ENCODE data around the gene GRID1. TPM values are rescaled to one million over a fixed set of nuclear protein-coding genes. Genes with fewer than 3 reads are reported as not detected.

GRID1 gene
- total and polyA plus RNA-seq, 10 of the 15 experiments (the other 5 are each of a cell fraction or from before 2014, with no cell fraction given): 0.04 to 0.62 (median 0.08) TPM; not detected in 5

DNA sequence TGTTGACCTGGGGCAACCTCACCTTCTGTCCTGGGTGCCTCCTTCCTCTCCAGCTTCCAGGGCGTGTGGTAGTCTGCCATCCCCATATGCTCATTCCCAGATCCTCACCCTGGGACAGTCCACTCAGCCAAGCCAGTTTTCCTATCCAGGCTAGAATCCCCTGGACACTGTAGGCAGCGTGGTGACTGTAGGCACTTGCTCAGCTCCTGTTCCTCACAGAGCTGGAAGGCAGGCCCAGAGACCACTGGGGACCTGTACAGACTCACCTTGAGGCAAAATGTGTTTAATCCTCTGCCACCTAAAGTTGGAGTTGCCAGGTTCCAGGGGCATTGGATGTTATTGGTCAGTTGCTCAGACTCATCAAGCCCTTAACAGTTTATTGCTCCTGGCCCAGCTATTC is 2.4 kb upstream of the GRID1 start:
- Histone ChIP-seq H3K4me2 (ENCODE audit: control insufficient read depth, insufficient read depth) (no peak overlapping the region), H3K27ac (ENCODE audit: control insufficient read depth, insufficient read depth) (no peak overlapping the region), H3K9me3 (replicated peaks; ENCODE audit: control insufficient read depth, insufficient read depth, low read length) (no peaks in the 10 kb centered on the region), H3K36me3 (ENCODE audit: control insufficient read depth in 2 of 2, insufficient read depth in 2 of 2, low read length in 1 of 2) (no peaks in the 10 kb centered on the region; a peak in 1 of 4 replicates), H3K9ac (ENCODE audit: control insufficient read depth, insufficient read depth, low read length) (no peak overlapping the region), H3K79me2 (ENCODE audit: control insufficient read depth, insufficient read depth, low read length) (no peaks in the 10 kb centered on the region), H4K20me1 (ENCODE audit: control insufficient read depth, insufficient read depth) (peaks cover 7% of the 10 kb centered on the region; the same call in 1 of the 2 replicates), H3K4me3 (no peak overlapping the region), H2AFZ (ENCODE audit: control insufficient read depth, low read depth, low read length) (no peak overlapping the region), H3K27me3 (replicated peaks in 1 of 2; ENCODE audit: control insufficient read depth in 2 of 2, insufficient read depth in 2 of 2, low read length in 1 of 2) (peaks cover 20 to 21% of the 10 kb centered on the region in 2 experiments), H3K4me1 (ENCODE audit: control insufficient read depth, insufficient read depth, low read length) (no peaks in the 10 kb centered on the region; the same call in 1 of the 2 replicates)
- ChIA-PET SMC1A (ENCODE audit: uncharacterized antibody, unreplicated experiment) (no interaction called here), POLR2A (no interaction called here), RAD21 (ENCODE audit: unreplicated experiment) (no interaction called here), CTCF (interaction anchor here (2.2 kb wide), 1 partner anchor 9 kb away, joined by 4 read pairs; no protein-coding TSS in a partner anchor)
- DNase-seq (ENCODE audit: low read depth, low spot score): no peak
- WGBS (ENCODE audit: insufficient coverage, insufficient replicate concordance, low lambda C conversion rate, missing lambda C conversion rate): 0% methylated on average over 2 of the region's 2 CpGs
- TF ChIP-seq, protein P1, sequence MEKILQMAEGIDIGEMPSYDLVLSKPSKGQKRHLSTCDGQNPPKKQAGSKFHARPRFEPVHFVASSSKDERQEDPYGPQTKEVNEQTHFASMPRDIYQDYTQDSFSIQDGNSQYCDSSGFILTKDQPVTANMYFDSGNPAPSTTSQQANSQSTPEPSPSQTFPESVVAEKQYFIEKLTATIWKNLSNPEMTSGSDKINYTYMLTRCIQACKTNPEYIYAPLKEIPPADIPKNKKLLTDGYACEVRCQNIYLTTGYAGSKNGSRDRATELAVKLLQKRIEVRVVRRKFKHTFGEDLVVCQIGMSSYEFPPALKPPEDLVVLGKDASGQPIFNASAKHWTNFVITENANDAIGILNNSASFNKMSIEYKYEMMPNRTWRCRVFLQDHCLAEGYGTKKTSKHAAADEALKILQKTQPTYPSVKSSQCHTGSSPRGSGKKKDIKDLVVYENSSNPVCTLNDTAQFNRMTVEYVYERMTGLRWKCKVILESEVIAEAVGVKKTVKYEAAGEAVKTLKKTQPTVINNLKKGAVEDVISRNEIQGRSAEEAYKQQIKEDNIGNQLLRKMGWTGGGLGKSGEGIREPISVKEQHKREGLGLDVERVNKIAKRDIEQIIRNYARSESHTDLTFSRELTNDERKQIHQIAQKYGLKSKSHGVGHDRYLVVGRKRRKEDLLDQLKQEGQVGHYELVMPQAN (conservative IDR thresholded peaks at IDR 0.05): no peak
- no peak for TF ChIP-seq FOXK2 (IDR thresholded peaks at IDR 0.05)
- no peak for TF ChIP-seq NFYB (IDR thresholded peaks at IDR 0.05; ENCODE audit: insufficient read depth, low read depth, low read length)
- no peak for TF ChIP-seq CBX3 (IDR thresholded peaks at IDR 0.05; ENCODE audit: borderline replicate concordance, low read depth)
- no peak for FAIRE-seq
- in situ Hi-C loops (cut with MboI) (no loop called here), intact Hi-C loops (cut with micrococcal nuclease; ENCODE audit: unreplicated experiment) (no loop called here)
- no peak for ATAC-seq
- BruUV-seq (replicated peaks): no TSS peak

DNA sequence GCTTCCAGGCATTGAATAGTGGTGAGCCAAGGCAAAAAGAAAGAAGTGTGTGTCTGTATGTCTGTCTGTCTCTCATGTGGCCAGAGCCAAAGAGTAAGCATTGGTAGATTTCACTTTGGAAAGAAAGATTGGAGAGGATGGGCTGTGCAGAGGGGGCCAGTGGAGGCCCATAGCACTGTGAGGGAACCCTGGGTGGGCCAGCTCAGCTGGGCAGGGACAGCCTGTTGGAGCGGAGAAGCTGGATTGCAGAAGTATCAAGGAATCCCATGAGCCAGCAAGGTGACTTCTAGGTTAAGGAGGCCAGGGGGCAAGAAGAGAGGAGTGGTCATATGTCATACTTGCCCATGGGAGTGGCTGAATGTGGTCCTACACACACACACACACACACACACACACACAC is 1.5 kb upstream of the GRID1 start:
- in situ Hi-C loops (cut with MboI): no loop called here
- WGBS (ENCODE audit: insufficient coverage, insufficient replicate concordance, low lambda C conversion rate, missing lambda C conversion rate): 45% methylated on average over 1 of the region's 1 CpG
- no peaks in the 10 kb centered on the region for H3K9me3 ChIP-seq (replicated peaks; ENCODE audit: control insufficient read depth, insufficient read depth, low read length)
- TF ChIP-seq, protein P2, sequence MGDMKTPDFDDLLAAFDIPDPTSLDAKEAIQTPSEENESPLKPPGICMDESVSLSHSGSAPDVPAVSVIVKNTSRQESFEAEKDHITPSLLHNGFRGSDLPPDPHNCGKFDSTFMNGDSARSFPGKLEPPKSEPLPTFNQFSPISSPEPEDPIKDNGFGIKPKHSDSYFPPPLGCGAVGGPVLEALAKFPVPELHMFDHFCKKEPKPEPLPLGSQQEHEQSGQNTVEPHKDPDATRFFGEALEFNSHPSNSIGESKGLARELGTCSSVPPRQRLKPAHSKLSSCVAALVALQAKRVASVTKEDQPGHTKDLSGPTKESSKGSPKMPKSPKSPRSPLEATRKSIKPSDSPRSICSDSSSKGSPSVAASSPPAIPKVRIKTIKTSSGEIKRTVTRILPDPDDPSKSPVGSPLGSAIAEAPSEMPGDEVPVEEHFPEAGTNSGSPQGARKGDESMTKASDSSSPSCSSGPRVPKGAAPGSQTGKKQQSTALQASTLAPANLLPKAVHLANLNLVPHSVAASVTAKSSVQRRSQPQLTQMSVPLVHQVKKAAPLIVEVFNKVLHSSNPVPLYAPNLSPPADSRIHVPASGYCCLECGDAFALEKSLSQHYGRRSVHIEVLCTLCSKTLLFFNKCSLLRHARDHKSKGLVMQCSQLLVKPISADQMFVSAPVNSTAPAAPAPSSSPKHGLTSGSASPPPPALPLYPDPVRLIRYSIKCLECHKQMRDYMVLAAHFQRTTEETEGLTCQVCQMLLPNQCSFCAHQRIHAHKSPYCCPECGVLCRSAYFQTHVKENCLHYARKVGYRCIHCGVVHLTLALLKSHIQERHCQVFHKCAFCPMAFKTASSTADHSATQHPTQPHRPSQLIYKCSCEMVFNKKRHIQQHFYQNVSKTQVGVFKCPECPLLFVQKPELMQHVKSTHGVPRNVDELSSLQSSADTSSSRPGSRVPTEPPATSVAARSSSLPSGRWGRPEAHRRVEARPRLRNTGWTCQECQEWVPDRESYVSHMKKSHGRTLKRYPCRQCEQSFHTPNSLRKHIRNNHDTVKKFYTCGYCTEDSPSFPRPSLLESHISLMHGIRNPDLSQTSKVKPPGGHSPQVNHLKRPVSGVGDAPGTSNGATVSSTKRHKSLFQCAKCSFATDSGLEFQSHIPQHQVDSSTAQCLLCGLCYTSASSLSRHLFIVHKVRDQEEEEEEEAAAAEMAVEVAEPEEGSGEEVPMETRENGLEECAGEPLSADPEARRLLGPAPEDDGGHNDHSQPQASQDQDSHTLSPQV (IDR thresholded peaks at IDR 0.05): no peak
- TF ChIP-seq SRF (IDR thresholded peaks at IDR 0.05; ENCODE audit: low read depth in 2 of 2, low read length in 2 of 2) (no peak), ESRRA (IDR thresholded peaks at IDR 0.05; ENCODE audit: low read length) (no peak), RB1 (IDR thresholded peaks at IDR 0.05; ENCODE audit: borderline replicate concordance) (no peak), STAT1 (conservative IDR thresholded peaks at IDR 0.05) (no peak), MEF2A (IDR thresholded peaks at IDR 0.05; ENCODE audit: insufficient read depth, low read depth, low read length) (no peak), RELA (IDR thresholded peaks at IDR 0.05; ENCODE audit: borderline replicate concordance, partially characterized antibody) (no peak), ZBED1 (IDR thresholded peaks at IDR 0.05; ENCODE audit: borderline replicate concordance) (no peak), NFYB (IDR thresholded peaks at IDR 0.05; ENCODE audit: insufficient read depth, low read depth, low read length) (no peak), NR2F1 (conservative IDR thresholded peaks at IDR 0.05) (no peak)

More for the DNA sequence above, 1.5 kb upstream of the GRID1 start:
- ATAC-seq (no peak), FAIRE-seq (no peak), DNase-seq (ENCODE audit: low read depth, low spot score) (no peak)
- no peak overlapping the region for H3K4me2 ChIP-seq (ENCODE audit: control insufficient read depth, insufficient read depth)
- no TSS peak for BruUV-seq (replicated peaks)
- H3K4me1 ChIP-seq (ENCODE audit: control insufficient read depth, insufficient read depth, low read length): no peaks in the 10 kb centered on the region; the same call in 1 of the 2 replicates
- H3K9ac ChIP-seq (ENCODE audit: control insufficient read depth, insufficient read depth, low read length): no peak overlapping the region
- POLR2A ChIA-PET: no interaction called here
- no peak overlapping the region for H3K27ac ChIP-seq (ENCODE audit: control insufficient read depth, insufficient read depth)
- RAD21 ChIA-PET (ENCODE audit: unreplicated experiment): no interaction called here
- CTCF ChIA-PET: no interaction called here
- no peaks in the 10 kb centered on the region for H3K79me2 ChIP-seq (ENCODE audit: control insufficient read depth, insufficient read depth, low read length)
- no peak overlapping the region for H2AFZ ChIP-seq (ENCODE audit: control insufficient read depth, low read depth, low read length)
- H3K36me3 ChIP-seq (ENCODE audit: control insufficient read depth in 2 of 2, insufficient read depth in 2 of 2, low read length in 1 of 2): no peaks in the 10 kb centered on the region; a peak in 1 of 4 replicates
- intact Hi-C loops (cut with micrococcal nuclease; ENCODE audit: unreplicated experiment): no loop called here
- SMC1A ChIA-PET (ENCODE audit: uncharacterized antibody, unreplicated experiment): no interaction called here
- peaks cover 24 to 27% of the 10 kb centered on the region in 2 experiments for H3K27me3 ChIP-seq (replicated peaks in 1 of 2; ENCODE audit: control insufficient read depth in 2 of 2, insufficient read depth in 2 of 2, low read length in 1 of 2)
- no peak overlapping the region for H3K4me3 ChIP-seq
- H4K20me1 ChIP-seq (ENCODE audit: control insufficient read depth, insufficient read depth): peaks cover 7% of the 10 kb centered on the region; the same call in 1 of the 2 replicates
